NCI-H2107 treated with DMSO at 0.1 percent for 48 hours (cell line): ENCODE measurements around the gene LTBP1.
"Not testable (repeated sequence)": the region's sequence is repeated elsewhere in the genome, so short reads cannot be mapped to it uniquely, and the experiment has no call there.

ENCODE experiments used
- DNase-seq: peaks from one replicate; lab custom pipeline; 2025; ENCODE audit not compliant: unreplicated experiment; lab: John Stamatoyannopoulos, UW

LTBP1 gene

DNA sequence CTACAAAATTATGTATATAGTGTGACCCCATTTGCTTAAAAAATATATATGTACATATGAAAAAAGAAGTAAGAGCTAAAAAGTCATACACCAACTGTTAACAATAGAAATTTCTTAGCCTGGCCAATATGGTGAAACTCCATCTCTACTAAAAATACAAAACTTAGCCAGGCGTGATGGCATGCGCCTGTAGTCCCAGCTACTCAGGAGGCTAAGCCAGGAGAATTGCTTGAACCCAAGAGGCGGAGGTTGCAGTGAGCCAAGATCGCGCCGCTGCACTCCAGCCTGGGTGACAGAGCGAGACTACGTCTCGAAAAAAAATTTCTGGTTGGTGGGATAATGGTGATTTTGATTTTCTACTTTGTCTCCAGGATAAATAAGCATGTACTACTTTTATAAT, 495.3 kb downstream of the LTBP1 start:
- not testable (repeated sequence) for DNase-seq

DNA sequence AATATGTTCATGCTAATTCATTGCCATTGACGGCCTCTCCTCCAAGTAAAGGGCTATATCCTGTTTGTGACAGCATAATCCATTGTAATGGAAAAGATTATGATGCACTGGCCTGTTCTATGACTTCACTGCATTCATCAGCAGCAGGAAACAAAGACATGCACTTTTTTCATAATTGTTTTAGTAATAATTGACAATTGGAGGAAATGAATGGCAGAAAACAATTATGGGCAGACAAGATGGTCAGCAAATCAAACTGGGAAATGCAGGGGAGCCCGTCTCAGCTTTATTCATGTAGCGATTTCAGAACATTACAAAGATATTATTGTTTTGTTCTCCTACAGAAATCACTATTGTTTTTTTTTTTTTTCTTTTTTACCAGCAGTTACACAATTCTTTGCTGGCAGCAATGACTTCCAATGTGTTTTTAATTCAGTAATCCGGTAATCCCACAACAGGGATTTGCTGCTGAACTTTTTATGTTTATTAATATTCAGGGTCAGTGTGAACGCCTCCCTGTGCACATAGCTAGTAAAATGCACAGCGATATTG, 495.9 kb downstream of the LTBP1 start:
- no peak for DNase-seq

DNA sequence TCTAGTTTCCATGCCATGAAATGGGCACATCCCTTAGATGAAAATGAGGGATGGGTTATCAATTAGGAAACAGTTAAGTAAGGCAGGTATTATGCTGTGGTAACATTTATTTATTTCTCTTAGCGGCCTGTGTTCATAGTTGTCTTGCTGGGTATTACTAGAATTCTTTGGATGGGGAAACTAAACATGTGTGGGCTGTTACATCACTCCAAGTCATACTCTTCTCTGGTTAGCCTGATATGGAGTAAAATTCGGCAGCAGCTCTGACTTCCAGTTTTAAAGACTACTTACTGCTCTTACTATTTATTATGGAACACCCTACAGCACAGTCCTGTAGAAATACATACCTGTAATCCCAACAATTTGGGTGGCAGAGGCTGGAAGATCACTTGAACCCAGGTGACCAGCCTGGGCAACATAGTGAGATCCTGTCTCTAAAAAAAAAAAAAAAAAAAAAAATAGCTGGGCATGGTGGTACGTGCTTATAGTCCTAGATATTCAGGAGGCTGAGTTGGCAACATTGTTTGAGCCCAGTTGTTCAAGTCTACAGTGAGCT, 496.6 kb downstream of the LTBP1 start:
- no peak for DNase-seq

DNA sequence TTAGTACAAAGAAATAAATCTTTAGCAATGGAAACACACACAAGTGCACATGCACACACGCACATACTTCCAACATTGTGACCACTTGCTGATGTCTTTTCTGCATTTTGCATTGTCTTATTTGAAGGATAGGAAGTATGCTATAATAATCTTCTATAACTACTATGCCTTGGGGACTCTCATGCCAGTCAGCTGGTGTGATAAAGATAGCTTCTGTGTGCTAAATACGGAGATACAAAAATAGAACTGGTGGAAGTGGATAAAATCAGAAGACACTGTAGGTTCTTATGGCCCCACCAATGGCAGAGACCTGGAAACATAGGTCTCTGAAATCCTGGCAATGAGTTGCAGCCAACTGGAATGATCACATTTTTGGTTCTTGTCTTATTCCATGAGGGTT, 498.2 kb downstream of the LTBP1 start:
- no peak for DNase-seq

DNA sequence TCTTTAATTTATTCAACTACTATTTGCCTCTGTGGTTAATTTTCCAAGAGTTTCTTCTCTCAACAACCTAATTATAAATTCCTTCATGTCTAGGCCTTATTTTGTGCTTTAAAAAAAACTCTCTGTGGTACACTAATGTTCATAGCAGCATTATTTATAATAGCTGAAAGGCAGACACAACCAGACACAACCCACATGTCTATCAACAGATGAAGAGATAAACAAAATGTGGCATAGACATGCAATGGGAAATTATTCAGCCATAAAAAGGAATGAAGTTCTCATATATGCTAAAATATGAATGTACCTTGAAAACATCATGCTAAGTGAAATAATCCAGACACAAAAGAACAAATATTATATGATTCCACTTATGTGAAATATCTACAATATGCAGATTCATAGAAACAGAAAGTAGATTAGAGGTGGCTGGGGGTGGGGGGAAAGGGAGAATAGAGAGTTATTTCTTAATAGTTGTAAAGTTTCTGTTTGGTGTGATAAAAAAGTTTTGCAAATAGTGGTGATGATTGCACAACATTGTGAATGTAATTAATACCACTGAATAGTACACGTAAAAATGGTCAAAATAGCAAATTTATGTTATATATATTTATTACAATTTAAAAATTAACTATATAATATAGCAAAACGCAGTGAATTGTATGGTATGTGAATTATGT, 501.6 kb downstream of the LTBP1 start:
- no peak for DNase-seq
